Activated CD4-positive, alpha-beta memory T cell treated with anti-CD3 and anti-CD28 coated beads for 36 hours (primary cell): ENCODE measurements around the gene ASXL2. TPM values are rescaled to one million over a fixed set of nuclear protein-coding genes. Genes with fewer than 3 reads are reported as not detected.
"Not testable (repeated sequence)": the region's sequence is repeated elsewhere in the genome, so short reads cannot be mapped to it uniquely, and the experiment has no call there.

ENCODE experiments used
- CTCF ChIA-PET: fragments of 350-600 bp; sonication (Branson Sonifier 250); formaldehyde crosslinking; loops from one replicate; lab custom pipeline; 2021; ENCODE audit warnings: antibody characterized with exemption, inconsistent platforms; lab: Charles Lee
- POLR2A ChIA-PET: fragments of 350-600 bp; sonication (Branson Sonifier 250); formaldehyde crosslinking; loops from one replicate; lab custom pipeline; 2021; ENCODE audit warnings: antibody characterized with exemption; lab: Charles Lee
- DNase-seq: peaks from one replicate; pipeline ENCODE4 v3.0.0-alpha.2; 2020
- H3K27ac Mint-ChIP-seq: one replicate; pipeline ENCODE4 v1.8.0; 2021; ENCODE audit warnings: mixed read lengths
- H3K27me3 Mint-ChIP-seq: one replicate; pipeline ENCODE4 v1.8.0; 2021; ENCODE audit warnings: mixed read lengths
- H3K36me3 Mint-ChIP-seq: one replicate; pipeline ENCODE4 v1.8.0; 2021; ENCODE audit warnings: mixed read lengths
- H3K4me1 Mint-ChIP-seq: one replicate; pipeline ENCODE4 v1.8.0; 2021; ENCODE audit warnings: low read depth, mixed read lengths
- H3K4me3 Mint-ChIP-seq: one replicate; pipeline ENCODE4 v1.8.0; 2021; ENCODE audit warnings: mild to moderate bottlenecking, mixed read lengths
- H3K9me3 Mint-ChIP-seq: one replicate; pipeline ENCODE4 v1.8.0; 2021; ENCODE audit warnings: mixed read lengths
- intact Hi-C: fragments of 100-400 bp; cut with micrococcal nuclease; formaldehyde crosslinking; loops from one replicate; pipeline ENCODE4 v1.15.1; 2023
- total RNA-seq, 2 experiments: library from RNA; stranded (reverse); gene quantifications; one replicate each; pipeline ENCODE4 v1.2.3, GENCODE V29; 2021

ASXL2 gene
- total RNA-seq, 2 experiments from 2014 or later, result 37.8 to 38.7 TPM

DNA sequence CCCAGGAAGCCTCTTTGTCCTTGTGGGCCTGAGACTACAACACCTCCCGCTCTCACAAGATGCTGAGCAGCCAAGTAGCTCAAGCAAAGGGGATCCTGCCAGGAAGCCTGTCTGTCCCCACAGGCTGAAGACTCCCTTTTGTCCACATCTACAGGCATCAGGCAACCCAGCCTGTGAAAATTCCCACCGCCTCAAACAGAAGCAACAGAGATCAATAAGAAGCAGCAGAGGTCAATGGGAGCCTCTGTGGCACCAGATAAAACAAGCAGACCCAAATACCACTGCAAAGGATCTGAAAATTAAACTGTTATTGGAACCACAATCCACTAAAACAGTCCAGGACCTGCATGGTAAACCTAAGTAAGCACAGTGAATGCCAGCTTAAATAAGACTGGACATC, 48.5 kb downstream of the ASXL2 start:
- H3K27me3 Mint-ChIP-seq, result no peaks in the 10 kb centered on the region
- no peak for DNase-seq
- CTCF ChIA-PET, result interaction anchor here (0.7 kb wide), 1 partner anchor 22 kb away, joined by 3 read pairs; no protein-coding TSS in a partner anchor
- POLR2A ChIA-PET, result no interaction called here
- peaks cover 62% of the 10 kb centered on the region for H3K4me1 Mint-ChIP-seq
- peaks cover 7% of the 10 kb centered on the region for H3K9me3 Mint-ChIP-seq
- no peak overlapping the region for H3K4me3 Mint-ChIP-seq
- peak overlapping the region; percentile 64 for H3K27ac Mint-ChIP-seq
- intact Hi-C loops, result loop anchor here (5.0 kb wide), 1 partner anchor 237 kb away; no protein-coding TSS in a partner anchor
- H3K36me3 Mint-ChIP-seq, result peaks cover 24% of the 10 kb centered on the region

DNA sequence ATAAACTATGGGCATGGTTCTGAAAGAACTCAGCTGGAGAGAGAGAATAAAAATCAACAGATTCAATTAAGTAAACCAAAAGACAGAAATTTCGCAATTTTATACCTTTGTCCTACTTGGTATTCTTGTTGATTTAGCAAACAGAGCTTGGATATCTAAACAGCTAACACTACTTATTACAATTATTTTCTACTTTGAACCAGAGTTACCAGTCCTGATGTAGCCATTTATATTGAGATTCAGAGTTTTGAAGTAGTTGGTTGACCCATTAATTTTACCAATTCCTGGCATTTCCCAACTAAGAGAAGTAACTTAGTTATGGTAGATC, 48.9 kb downstream of the ASXL2 start:
- Mint-ChIP-seq H3K9me3 (peaks cover 7% of the 10 kb centered on the region), H3K27me3 (no peaks in the 10 kb centered on the region), H3K4me3 (no peak overlapping the region), H3K4me1 (peaks cover 67% of the 10 kb centered on the region), H3K36me3 (peaks cover 24% of the 10 kb centered on the region), H3K27ac (no peak overlapping the region)
- intact Hi-C loops, result no loop called here
- ChIA-PET CTCF (interaction anchor here (0.7 kb wide), 1 partner anchor 23 kb away, joined by 3 read pairs; no protein-coding TSS in a partner anchor), POLR2A (no interaction called here)
- DNase-seq, result no peak

DNA sequence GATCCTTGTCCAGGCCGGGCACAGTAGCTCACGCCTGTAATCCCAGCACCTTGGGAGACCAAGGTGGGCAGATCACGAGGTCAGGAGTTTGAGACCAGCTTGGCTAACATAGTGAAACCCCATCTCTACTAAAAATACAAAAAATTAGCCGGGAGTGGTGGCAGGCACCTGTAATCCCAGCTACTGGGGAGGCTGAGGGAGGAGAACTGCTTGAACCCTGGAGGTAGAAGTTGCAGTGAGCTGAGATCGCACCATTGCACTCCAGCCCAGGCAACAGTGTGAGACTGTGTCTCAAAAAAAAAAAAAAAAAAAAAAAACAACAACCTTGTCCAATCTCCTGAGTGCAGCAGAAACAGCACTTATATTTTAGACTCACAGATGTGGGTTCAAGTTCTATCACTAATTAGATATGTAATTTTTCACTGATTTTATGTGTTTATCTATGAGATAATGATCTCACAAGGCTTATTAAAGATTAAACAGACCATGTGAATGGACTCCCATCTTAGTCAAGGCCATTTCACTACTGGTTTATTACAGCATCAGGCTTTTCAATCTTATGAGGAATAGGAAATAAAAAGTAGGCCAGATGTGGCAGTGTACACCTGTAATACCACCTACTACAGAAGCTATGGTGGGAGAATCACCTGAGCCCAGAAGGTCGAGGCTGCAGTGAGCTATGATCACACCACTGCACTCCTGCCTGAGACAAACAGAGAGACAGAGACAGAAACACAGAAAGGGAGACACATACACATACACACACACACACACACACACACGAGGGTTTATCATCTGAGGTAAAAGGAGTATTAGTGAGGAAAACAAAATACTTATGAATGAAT, 49.5 kb downstream of the ASXL2 start:
- intact Hi-C loops, DNase-seq, H3K27ac Mint-ChIP-seq, H3K9me3 Mint-ChIP-seq, H3K27me3 Mint-ChIP-seq, POLR2A ChIA-PET, H3K4me3 Mint-ChIP-seq: not testable (repeated sequence)
- Mint-ChIP-seq H3K4me1 (peaks cover 68% of the 10 kb centered on the region), H3K36me3 (peaks cover 22% of the 10 kb centered on the region)
- CTCF ChIA-PET, result interaction anchor here (0.7 to 2.8 kb wide), 2 partner anchors 23 kb away, joined by 3 to 15 read pairs; no protein-coding TSS in a partner anchor

DNA sequence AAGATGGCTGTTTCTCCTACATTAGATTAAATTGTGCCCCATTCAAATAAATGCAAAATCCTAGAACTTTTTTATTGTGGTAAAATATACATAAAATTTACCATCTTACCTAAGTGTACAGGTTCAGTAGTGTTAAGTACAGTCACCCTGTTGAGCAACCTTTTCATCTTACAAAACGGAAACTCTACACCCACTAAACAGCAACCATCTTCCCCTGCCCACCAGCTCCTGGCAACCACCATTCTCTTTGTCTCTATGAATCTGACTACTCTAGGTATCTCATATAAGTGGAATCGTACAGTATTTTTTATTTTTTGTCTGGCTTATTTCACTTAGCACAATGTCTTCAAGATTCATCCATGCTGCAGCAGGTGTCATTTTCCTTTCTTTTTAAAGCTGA, 53.0 kb downstream of the ASXL2 start:
- Mint-ChIP-seq H3K4me3 (peak overlapping the region; percentile 55), H3K4me1 (peaks cover 58% of the 10 kb centered on the region), H3K36me3 (peaks cover 9% of the 10 kb centered on the region), H3K9me3 (no peaks in the 10 kb centered on the region), H3K27me3 (no peaks in the 10 kb centered on the region), H3K27ac (peak overlapping the region; percentile 83)
- CTCF ChIA-PET, result interaction anchor here (1.2 to 1.5 kb wide), 2 partner anchors 26 to 27 kb away, joined by 3 to 5 read pairs; no protein-coding TSS in a partner anchor
- peak; percentile 80 for DNase-seq
- POLR2A ChIA-PET, result interaction anchor here (0.8 to 1.2 kb wide), 2 partner anchors 10 to 28 kb away, joined by 3 read pairs; no protein-coding TSS in a partner anchor
- intact Hi-C loops, result loop anchor here (1.0 to 2.0 kb wide), 4 partner anchors 8 to 54 kb away; partner anchors contain the start of gene ASXL2

DNA sequence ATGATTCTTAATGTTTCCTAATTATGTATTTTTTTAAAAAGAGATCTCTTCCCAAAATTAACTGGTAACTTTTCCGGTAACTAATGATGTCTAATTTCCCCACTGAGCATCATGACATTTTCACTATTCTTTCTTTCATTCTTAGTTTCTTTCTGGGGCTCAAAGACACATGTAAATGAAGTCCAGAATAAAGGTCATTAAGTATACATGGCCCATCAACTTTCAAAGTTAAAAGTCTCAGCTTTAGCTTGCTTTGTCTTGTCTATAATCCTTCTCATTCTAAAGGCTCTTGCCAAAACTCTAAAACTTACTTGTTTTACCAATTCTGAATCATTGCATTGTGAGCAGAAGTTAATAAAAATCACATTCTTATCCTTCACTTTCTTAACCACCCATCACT, 53.6 kb downstream of the ASXL2 start:
- Mint-ChIP-seq H3K27me3 (no peaks in the 10 kb centered on the region), H3K9me3 (no peaks in the 10 kb centered on the region), H3K27ac (peak overlapping the region; percentile 83), H3K4me3 (peak overlapping the region; percentile 55), H3K36me3 (peaks cover 6% of the 10 kb centered on the region), H3K4me1 (peaks cover 54% of the 10 kb centered on the region)
- ChIA-PET POLR2A (interaction anchor here (1.0 to 1.2 kb wide), 3 partner anchors 27 to 54 kb away, joined by 3 to 4 read pairs (median 3); no protein-coding TSS in a partner anchor), CTCF (interaction anchor here (1.2 to 1.5 kb wide), 2 partner anchors 27 kb away, joined by 3 to 5 read pairs; no protein-coding TSS in a partner anchor)
- no peak for DNase-seq
- intact Hi-C loops, result loop anchor here (1.0 to 2.0 kb wide), 5 partner anchors 7 to 54 kb away; partner anchors contain the start of gene ASXL2

DNA sequence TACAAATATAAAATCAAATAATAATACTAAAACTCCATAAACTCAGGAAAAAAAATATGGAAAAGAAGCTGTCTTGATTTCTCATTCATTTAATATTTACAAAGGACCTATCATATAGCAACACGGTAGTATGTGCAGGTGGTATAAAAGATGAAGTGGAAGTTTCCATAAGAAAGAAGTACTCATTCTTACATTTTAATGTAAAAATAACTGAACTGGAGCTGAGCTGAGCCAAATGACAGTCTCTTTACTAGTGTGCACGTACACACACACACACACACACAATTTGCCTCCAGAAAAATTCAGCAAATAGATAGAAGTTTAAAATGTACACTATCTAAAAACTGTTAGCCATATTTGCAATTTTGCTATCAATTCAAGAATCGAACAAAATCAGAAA, 54.1 kb downstream of the ASXL2 start:
- Mint-ChIP-seq H3K4me1 (peaks cover 54% of the 10 kb centered on the region), H3K27me3 (no peaks in the 10 kb centered on the region), H3K9me3 (no peaks in the 10 kb centered on the region), H3K4me3 (peak overlapping the region; percentile 36), H3K36me3 (peaks cover 6% of the 10 kb centered on the region), H3K27ac (peak overlapping the region; percentile 83)
- POLR2A ChIA-PET, result interaction anchor here (1.0 to 1.2 kb wide), 2 partner anchors 26 to 55 kb away, joined by 3 to 4 read pairs; no protein-coding TSS in a partner anchor
- DNase-seq, result no peak
- CTCF ChIA-PET, result interaction anchor here (1.2 to 1.5 kb wide), 2 partner anchors 27 to 28 kb away, joined by 3 to 5 read pairs; no protein-coding TSS in a partner anchor
- intact Hi-C loops, result loop anchor here (1.0 to 2.0 kb wide), 3 partner anchors 8 to 55 kb away; partner anchors contain the start of gene ASXL2

DNA sequence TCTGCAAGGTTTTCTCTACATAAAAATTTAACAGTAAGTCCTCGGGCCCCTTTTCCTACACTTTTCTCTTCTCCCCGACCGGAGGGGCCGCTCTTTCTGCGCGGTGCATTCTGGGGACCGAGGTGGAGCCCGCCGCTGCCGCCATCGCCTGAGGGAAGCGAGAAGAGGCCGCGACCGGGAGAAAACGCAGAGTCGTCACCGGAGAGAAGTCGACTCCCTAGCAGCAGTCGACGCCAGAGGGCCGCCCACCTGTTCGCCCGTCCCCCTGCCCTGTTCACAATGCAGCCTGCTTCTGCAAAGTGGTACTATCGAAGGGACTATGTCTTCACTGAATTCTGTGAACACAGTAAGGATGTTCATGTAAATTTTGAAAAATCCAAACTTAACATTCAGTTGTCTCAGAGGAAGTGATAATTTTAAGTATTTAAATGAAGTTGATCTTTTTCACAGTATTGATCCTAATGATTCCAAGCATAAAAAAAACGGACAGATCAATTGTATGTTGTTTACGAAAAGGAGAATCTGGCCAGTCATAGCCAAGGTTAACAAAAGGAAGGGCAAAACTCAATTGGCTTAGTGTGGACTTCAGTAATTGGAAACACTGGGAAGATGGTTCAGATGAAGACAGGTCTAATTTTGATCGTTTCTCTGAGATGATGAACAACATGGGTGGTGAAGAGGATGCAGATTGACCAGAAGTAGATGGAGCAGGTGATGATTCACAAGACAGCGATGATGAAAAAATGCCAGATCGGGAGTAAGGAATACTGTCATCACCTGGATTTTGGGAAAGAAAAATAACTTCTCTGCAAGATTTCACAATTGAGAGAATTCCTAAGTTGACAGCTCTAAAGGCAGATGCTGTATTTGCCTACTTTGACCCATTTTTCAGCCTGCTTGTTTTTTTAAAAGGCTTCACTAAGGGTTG, 55.8 kb downstream of the ASXL2 start:
- Mint-ChIP-seq H3K4me1 (peaks cover 61% of the 10 kb centered on the region), H3K36me3 (peaks cover 8% of the 10 kb centered on the region), H3K27ac (peak overlapping the region; percentile 51), H3K4me3 (peak overlapping the region; percentile 68), H3K9me3 (no peaks in the 10 kb centered on the region), H3K27me3 (peaks cover 1% of the 10 kb centered on the region)
- peak; percentile 77 for DNase-seq
- POLR2A ChIA-PET, result interaction anchor here (0.8 kb wide), 1 partner anchor 27 kb away, joined by 4 read pairs; no protein-coding TSS in a partner anchor
- CTCF ChIA-PET, result interaction anchor here (0.9 kb wide), 1 partner anchor 32 kb away, joined by 3 read pairs; no protein-coding TSS in a partner anchor
- intact Hi-C loops, result no loop called here

DNA sequence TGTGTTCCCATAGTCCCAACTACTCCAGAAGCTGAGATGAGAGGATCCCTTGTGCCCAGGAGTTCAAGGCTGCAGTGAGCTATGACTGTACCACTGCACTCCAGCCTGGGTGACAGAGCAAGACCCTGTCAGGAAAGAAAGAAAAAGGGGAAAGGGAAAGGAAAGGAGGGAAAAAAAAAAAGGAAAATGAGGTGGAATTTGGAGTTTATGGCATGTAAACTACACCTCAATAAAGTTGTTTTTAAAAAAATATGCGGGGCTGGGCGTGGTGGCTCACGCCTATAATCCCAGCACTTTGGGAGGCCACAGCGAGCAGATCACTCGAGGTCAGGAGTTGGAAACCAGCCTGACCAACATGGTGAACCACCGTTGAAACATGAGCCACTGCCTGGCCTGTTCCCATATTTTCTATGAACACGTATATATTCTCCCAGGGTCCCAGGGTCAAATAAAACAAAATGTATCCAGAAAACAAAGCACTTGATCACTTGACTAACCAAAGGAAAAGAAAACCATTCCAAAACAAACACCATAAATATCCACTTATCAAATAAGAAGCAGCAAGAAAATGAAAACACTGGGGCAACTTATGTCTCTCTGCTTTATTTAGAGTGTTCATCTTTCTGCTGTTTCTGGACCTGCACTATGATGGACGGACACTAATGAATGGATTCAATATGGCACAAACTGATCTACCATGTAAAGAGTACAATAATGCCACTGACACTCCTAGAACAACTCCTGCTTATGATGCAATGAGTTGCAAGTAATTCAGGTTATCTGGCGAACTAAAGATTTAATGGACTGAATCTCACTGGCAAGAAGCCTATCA, 56.8 kb downstream of the ASXL2 start:
- intact Hi-C loops, result no loop called here
- POLR2A ChIA-PET, result no interaction called here
- H3K4me1 Mint-ChIP-seq, result peaks cover 70% of the 10 kb centered on the region
- peak overlapping the region; percentile 61 for H3K27ac Mint-ChIP-seq
- H3K27me3 Mint-ChIP-seq, result peaks cover 1% of the 10 kb centered on the region
- peaks cover 8% of the 10 kb centered on the region for H3K36me3 Mint-ChIP-seq
- H3K9me3 Mint-ChIP-seq, result no peaks in the 10 kb centered on the region
- CTCF ChIA-PET, result no interaction called here
- DNase-seq, result no peak
- H3K4me3 Mint-ChIP-seq, result peak overlapping the region; percentile 68

DNA sequence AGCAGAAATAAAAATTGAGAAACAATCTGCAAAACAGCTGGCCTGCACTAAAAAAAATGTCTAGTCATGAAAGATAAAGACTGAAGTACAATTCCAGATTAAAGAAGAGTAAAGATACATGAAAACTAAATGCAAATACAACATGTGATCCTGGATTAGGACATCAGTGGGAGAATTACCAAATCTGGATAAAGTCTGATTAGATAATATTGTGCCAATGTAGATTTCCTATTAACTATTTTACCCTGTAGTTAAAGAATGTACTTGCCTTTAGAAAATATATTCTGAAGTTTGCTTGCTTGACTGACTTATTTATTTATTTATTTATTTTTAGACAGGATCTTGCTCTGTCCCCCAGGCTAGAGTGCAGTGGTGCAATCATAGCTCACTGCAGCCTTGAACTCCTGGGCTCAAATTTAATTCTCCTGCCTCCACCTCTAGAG, 58.7 kb downstream of the ASXL2 start:
- no peak for DNase-seq
- POLR2A ChIA-PET, result interaction anchor here (2.5 kb wide), 1 partner anchor 32 kb away, joined by 13 read pairs; no protein-coding TSS in a partner anchor
- CTCF ChIA-PET, result no interaction called here
- Mint-ChIP-seq H3K36me3 (peaks cover 12% of the 10 kb centered on the region), H3K9me3 (no peaks in the 10 kb centered on the region), H3K27me3 (peaks cover 1% of the 10 kb centered on the region), H3K27ac (no peak overlapping the region), H3K4me3 (no peak overlapping the region), H3K4me1 (peaks cover 68% of the 10 kb centered on the region)
- intact Hi-C loops, result no loop called here

DNA sequence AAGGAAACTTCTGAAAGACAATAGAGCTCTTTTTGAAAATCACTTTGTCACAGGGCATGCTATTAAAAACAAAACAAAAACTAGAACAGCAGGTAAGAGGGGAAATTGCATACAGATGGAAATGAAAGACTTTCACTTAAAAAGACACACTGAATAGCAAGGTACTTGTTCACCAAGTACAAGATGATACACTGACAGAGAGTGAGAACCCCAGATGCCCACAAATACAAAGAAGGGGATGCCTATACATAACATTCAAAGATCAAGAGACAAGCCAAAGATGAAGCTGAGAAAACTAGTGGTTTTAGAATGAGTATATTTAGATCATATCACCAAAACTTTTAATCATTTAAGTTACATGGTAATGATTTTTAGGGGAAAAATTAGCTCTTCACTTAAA, 60.7 kb downstream of the ASXL2 start:
- DNase-seq, result no peak
- no peak overlapping the region for H3K4me3 Mint-ChIP-seq

More for the DNA sequence above, 60.7 kb downstream of the ASXL2 start:
- Mint-ChIP-seq H3K9me3 (no peaks in the 10 kb centered on the region), H3K27me3 (peaks cover 1% of the 10 kb centered on the region), H3K36me3 (peaks cover 12% of the 10 kb centered on the region), H3K4me1 (peaks cover 68% of the 10 kb centered on the region), H3K27ac (peak overlapping the region; percentile 60)
- intact Hi-C loops, result loop anchor here (1.0 kb wide), 4 partner anchors 8 to 35 kb away; no protein-coding TSS in a partner anchor
- ChIA-PET CTCF (interaction anchor here (0.7 to 1.9 kb wide), 8 partner anchors 10 to 37 kb away, joined by 3 to 10 read pairs (median 6); no protein-coding TSS in a partner anchor), POLR2A (interaction anchor here (0.6 to 2.5 kb wide), 10 partner anchors 9 to 61 kb away, joined by 3 to 26 read pairs (median 4); partner anchors contain the start of gene ASXL2)
